Nephron (organoid): Measurements from ENCODE around the gene FEM1A.
"Not testable (repeated sequence)": the region's sequence is repeated elsewhere in the genome, so short reads cannot be mapped to it uniquely, and the experiment has no call there.

Source experiments
- H3K27ac Mint-ChIP-seq, 3 experiments: 2 replicates each; pipeline ENCODE4 v1.8.0; 2020; ENCODE audit warnings: mixed read lengths in 3 of 3, mild to moderate bottlenecking in 2 of 3, moderate library complexity in 1 of 3
- H3K27me3 Mint-ChIP-seq: 2 replicates; pipeline ENCODE4 v1.8.0; 2021; ENCODE audit warnings: low read depth, mild to moderate bottlenecking, moderate library complexity, mixed read lengths
- H3K36me3 Mint-ChIP-seq: 2 replicates; pipeline ENCODE4 v1.8.0; 2020; ENCODE audit warnings: low read depth, mixed read lengths
- H3K4me1 Mint-ChIP-seq: 2 replicates; pipeline ENCODE4 v1.8.0; 2020; ENCODE audit warnings: mixed read lengths
- H3K4me3 Mint-ChIP-seq, 3 experiments: 2 replicates each; pipeline ENCODE4 v1.8.0; 2020; ENCODE audit warnings: mild to moderate bottlenecking in 3 of 3, mixed read lengths in 3 of 3, moderate library complexity in 2 of 3
- H3K9me3 Mint-ChIP-seq: 2 replicates; pipeline ENCODE4 v1.8.0; 2020; ENCODE audit warnings: mixed read lengths
- CTCF ChIP-seq, 3 experiments: fragments of 200-600 bp; sonication (generic); IDR thresholded peaks; one replicate each; pipeline ENCODE4 v1.5.0; 2021; ENCODE audit warnings: antibody characterized with exemption in 3 of 3; ENCODE audit not compliant: unreplicated experiment in 3 of 3

Gene FEM1A

GRCh38 chr19:4831304-4831978 is 39.9 kb downstream of the FEM1A start, which contains the start of gene TICAM1:
Gene TICAM1 (minus strand): TSS chr19:4831712. CDS start chr19:4818377, 13,335 bp downstream.
- peaks cover 10% of the 10 kb centered on the region for H3K4me1 Mint-ChIP-seq
- peaks cover 7% of the 10 kb centered on the region for H3K27me3 Mint-ChIP-seq
- no peak for TF ChIP-seq CTCF (IDR thresholded peaks at IDR 0.05; ENCODE audit: unreplicated experiment in 3 of 3)
- H3K9me3 Mint-ChIP-seq = no peaks in the 10 kb centered on the region
- peak within 1 kb of the TSS; percentile 86 to 89 (median 86) for H3K4me3 Mint-ChIP-seq
- H3K27ac Mint-ChIP-seq = peak within 1 kb of the TSS; percentile 8 to 71 (median 62)
- peaks cover 1% of the 10 kb centered on the region for H3K36me3 Mint-ChIP-seq

- H3K36me3 Mint-ChIP-seq, H3K9me3 Mint-ChIP-seq, H3K27ac Mint-ChIP-seq, H3K27me3 Mint-ChIP-seq: not testable (repeated sequence)
- peaks cover 10% of the 10 kb centered on the region for H3K4me1 Mint-ChIP-seq
- H3K4me3 Mint-ChIP-seq = peak overlapping the region; percentile 74 to 86 (median 82)
Observed at GRCh38 chr19:4831979-4832340, 40.4 kb downstream of the FEM1A start.

- TF ChIP-seq CTCF (IDR thresholded peaks at IDR 0.05; ENCODE audit: unreplicated experiment in 3 of 3) = no peak
- peaks cover 7% of the 10 kb centered on the region for H3K27me3 Mint-ChIP-seq
- H3K36me3 Mint-ChIP-seq = peaks cover 12% of the 10 kb centered on the region
Observed at GRCh38 chr19:4832776-4833175, 41.2 kb downstream of the FEM1A start.

GRCh38 chr19:4839192-4839591 is 47.7 kb downstream of the FEM1A start:
- Mint-ChIP-seq H3K36me3 (peaks cover 57% of the 10 kb centered on the region), H3K4me3 (no peak overlapping the region), H3K4me1 (no peaks in the 10 kb centered on the region), H3K27me3 (no peaks in the 10 kb centered on the region), H3K27ac (no peak overlapping the region), H3K9me3 (no peaks in the 10 kb centered on the region)
- TF ChIP-seq CTCF (IDR thresholded peaks at IDR 0.05; ENCODE audit: unreplicated experiment in 3 of 3) = no peak

More at GRCh38 chr19:4832776-4833175, 41.2 kb downstream of the FEM1A start:
- Mint-ChIP-seq H3K9me3 (no peaks in the 10 kb centered on the region), H3K27ac (peak overlapping the region in 2 of 3 experiments; percentile 17 to 31), H3K4me3 (peak overlapping the region; percentile 68 to 79 (median 78)), H3K4me1 (peaks cover 10% of the 10 kb centered on the region)

GRCh38 chr19:4843647-4843965 is 52.1 kb downstream of the FEM1A start:
- H3K27ac Mint-ChIP-seq = no peak overlapping the region
- H3K27me3 Mint-ChIP-seq = no peaks in the 10 kb centered on the region
- no peaks in the 10 kb centered on the region for H3K4me1 Mint-ChIP-seq
- H3K4me3 Mint-ChIP-seq = no peak overlapping the region
- peaks cover 69% of the 10 kb centered on the region for H3K36me3 Mint-ChIP-seq
- TF ChIP-seq CTCF (IDR thresholded peaks at IDR 0.05; ENCODE audit: unreplicated experiment in 3 of 3) = no peak
- no peaks in the 10 kb centered on the region for H3K9me3 Mint-ChIP-seq

- no peaks in the 10 kb centered on the region for H3K4me1 Mint-ChIP-seq
- no peaks in the 10 kb centered on the region for H3K9me3 Mint-ChIP-seq
- no peaks in the 10 kb centered on the region for H3K27me3 Mint-ChIP-seq
- no peak for TF ChIP-seq CTCF (IDR thresholded peaks at IDR 0.05; ENCODE audit: unreplicated experiment in 3 of 3)
- peak overlapping the region in 2 of 3 experiments; percentile 68 to 88 for H3K27ac Mint-ChIP-seq
- peaks cover 65% of the 10 kb centered on the region for H3K36me3 Mint-ChIP-seq
- H3K4me3 Mint-ChIP-seq = no peak overlapping the region
Observed at GRCh38 chr19:4844348-4845179, 53.0 kb downstream of the FEM1A start.

GRCh38 chr19:4845975-4846374 is 54.4 kb downstream of the FEM1A start:
- not testable (repeated sequence) for H3K27me3 Mint-ChIP-seq, H3K4me1 Mint-ChIP-seq, H3K9me3 Mint-ChIP-seq, H3K27ac Mint-ChIP-seq, H3K4me3 Mint-ChIP-seq
- peaks cover 56% of the 10 kb centered on the region for H3K36me3 Mint-ChIP-seq
